ACC112 (cell line): Measurements from ENCODE around the gene CAMK2B.

Source experiments
- H2AFZ ChIP-seq: fragments of 200-600 bp; sonication (generic); one replicate; pipeline ENCODE4 v1.6.0; 2017; ENCODE audit warnings: antibody characterized with exemption, low read length; ENCODE audit not compliant: unreplicated experiment
- H3K27ac ChIP-seq: fragments of 200-600 bp; sonication (generic); 2 replicates; pipeline ENCODE4 v1.5.1; 2014; ENCODE audit warnings: low read depth, mild to moderate bottlenecking, antibody characterized with exemption, low read length, moderate library complexity
- H3K27me3 ChIP-seq: fragments of 200-600 bp; sonication (generic); 2 replicates; pipeline ENCODE4 v1.6.1; 2014; ENCODE audit warnings: mild to moderate bottlenecking, antibody characterized with exemption, low read length, moderate library complexity, mixed read lengths; ENCODE audit not compliant: insufficient read depth
- H3K36me3 ChIP-seq: fragments of 200-600 bp; sonication (generic); 2 replicates; pipeline ENCODE4 v1.6.1; 2016; ENCODE audit warnings: mild to moderate bottlenecking, antibody characterized with exemption, low read length, moderate library complexity, mixed read lengths; ENCODE audit not compliant: insufficient read depth
- H3K4me1 ChIP-seq: fragments of 200-600 bp; sonication (generic); one replicate; pipeline ENCODE4 v1.6.1; 2016; ENCODE audit warnings: low read length, mixed read lengths; ENCODE audit not compliant: insufficient read depth, unreplicated experiment, control insufficient read depth
- H3K4me3 ChIP-seq: fragments of 200-600 bp; sonication (generic); 2 replicates; pipeline ENCODE4 v1.5.1; 2014; ENCODE audit warnings: mild to moderate bottlenecking, low read depth, low read length
- H3K79me2 ChIP-seq: fragments of 200-600 bp; sonication (generic); one replicate; pipeline ENCODE4 v1.6.0; 2016; ENCODE audit warnings: low read length; ENCODE audit not compliant: control insufficient read depth, unreplicated experiment, insufficient read depth

The CAMK2B gene

GRCh38 chr7:44236333-44236728 lies 89.1 kb downstream of the CAMK2B start:
- Histone ChIP-seq H3K4me3 (no peak overlapping the region), H3K36me3 (no peaks in the 10 kb centered on the region), H2AFZ (no peak overlapping the region), H3K27me3 (no peaks in the 10 kb centered on the region), H3K27ac (no peak overlapping the region), H3K79me2 (no peaks in the 10 kb centered on the region), H3K4me1 (no peaks in the 10 kb centered on the region)

- no peak overlapping the region for H2AFZ ChIP-seq
- H3K27ac ChIP-seq, result no peak overlapping the region
- no peaks in the 10 kb centered on the region for H3K4me1 ChIP-seq
- no peaks in the 10 kb centered on the region for H3K79me2 ChIP-seq
- no peak overlapping the region for H3K4me3 ChIP-seq
- H3K27me3 ChIP-seq, result no peaks in the 10 kb centered on the region
- H3K36me3 ChIP-seq, result no peaks in the 10 kb centered on the region
Observed at GRCh38 chr7:44235582-44236332, 89.6 kb downstream of the CAMK2B start.

GRCh38 chr7:44235066-44235465 lies 90.3 kb downstream of the CAMK2B start:
- Histone ChIP-seq H3K27me3 (no peaks in the 10 kb centered on the region), H3K4me1 (no peaks in the 10 kb centered on the region), H3K27ac (no peak overlapping the region)

DNA sequence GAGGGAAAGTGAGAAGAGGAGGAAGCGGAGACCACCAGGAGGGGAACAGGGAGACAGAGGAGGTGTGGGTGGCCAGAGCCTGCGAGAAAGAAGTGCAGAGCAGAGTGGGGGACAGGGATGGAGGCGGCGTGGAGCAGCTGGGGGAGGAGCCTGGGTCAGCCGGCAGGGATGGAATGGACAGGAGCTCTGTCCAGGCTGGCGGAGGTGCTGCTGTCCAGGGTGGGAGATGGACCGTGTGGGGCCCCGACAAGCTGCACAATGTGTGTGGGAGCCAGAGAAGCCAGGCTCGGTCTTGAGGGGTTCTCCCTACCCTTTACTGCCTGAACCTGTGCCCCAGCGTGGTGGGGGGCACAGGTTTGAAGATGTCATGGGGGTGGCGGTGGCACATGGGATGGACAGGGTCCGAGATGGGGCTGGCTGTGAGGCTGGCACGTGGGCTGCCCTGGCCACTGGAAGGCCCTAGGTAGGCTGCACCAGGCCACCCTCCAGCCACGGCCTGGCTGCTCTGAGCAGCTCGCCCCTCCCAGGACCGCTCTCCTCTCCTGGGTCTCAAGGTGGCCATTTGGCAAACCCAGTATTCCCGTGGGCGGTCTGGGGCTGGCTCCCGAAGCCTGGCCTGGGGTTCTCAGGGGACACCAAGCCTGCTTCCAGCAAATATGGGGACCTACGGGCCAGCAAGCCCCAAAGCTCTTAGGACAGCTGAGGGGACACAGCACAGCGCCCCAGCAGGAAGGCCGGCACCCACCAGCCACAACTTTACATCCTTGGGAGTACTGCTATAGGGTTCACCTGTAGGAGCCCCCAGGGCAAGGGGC lies 92.3 kb downstream of the CAMK2B start:
- no peak overlapping the region for H2AFZ ChIP-seq
- H3K4me1 ChIP-seq, result no peaks in the 10 kb centered on the region
- no peak overlapping the region for H3K27ac ChIP-seq
- H3K4me3 ChIP-seq, result no peak overlapping the region
- no peaks in the 10 kb centered on the region for H3K27me3 ChIP-seq
- H3K36me3 ChIP-seq, result no peaks in the 10 kb centered on the region
- H3K79me2 ChIP-seq, result no peaks in the 10 kb centered on the region

More at GRCh38 chr7:44235066-44235465, 90.3 kb downstream of the CAMK2B start:
- Histone ChIP-seq H3K79me2 (no peaks in the 10 kb centered on the region), H3K4me3 (no peak overlapping the region), H3K36me3 (no peaks in the 10 kb centered on the region), H2AFZ (no peak overlapping the region)

- Histone ChIP-seq H3K36me3 (no peaks in the 10 kb centered on the region), H3K27me3 (no peaks in the 10 kb centered on the region), H3K79me2 (no peaks in the 10 kb centered on the region), H2AFZ (no peak overlapping the region), H3K27ac (no peak overlapping the region), H3K4me1 (no peaks in the 10 kb centered on the region), H3K4me3 (no peak overlapping the region)
Observed at GRCh38 chr7:44232396-44232795, 93.0 kb downstream of the CAMK2B start.

DNA sequence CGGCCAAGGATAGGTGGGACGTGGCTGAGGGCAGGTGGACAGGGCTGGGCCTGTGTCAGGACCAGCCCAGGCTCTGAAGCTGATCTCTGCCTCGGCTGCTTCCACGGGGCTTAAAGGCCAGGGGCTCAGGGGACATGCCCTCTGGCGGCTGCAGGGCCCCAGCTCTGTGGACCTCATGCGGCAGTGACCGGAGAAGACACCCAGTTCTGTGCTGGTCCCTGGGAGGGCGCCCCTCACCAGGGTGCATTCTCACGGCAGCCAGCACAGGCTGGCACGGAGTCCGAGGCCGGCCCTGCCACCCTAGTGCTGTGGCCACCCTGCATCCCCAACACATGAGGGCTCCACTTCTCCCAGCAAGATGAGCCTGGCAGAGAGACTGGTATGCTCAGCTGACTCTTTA lies 94.3 kb downstream of the CAMK2B start:
- no peak overlapping the region for H3K27ac ChIP-seq
- no peak overlapping the region for H2AFZ ChIP-seq
- peaks cover 5% of the 10 kb centered on the region; the same call in 1 of the 2 replicates for H3K27me3 ChIP-seq
- H3K4me1 ChIP-seq, result no peaks in the 10 kb centered on the region
- H3K36me3 ChIP-seq, result no peaks in the 10 kb centered on the region
- no peak overlapping the region for H3K4me3 ChIP-seq
- H3K79me2 ChIP-seq, result no peaks in the 10 kb centered on the region

GRCh38 chr7:44230286-44230685 lies 95.1 kb downstream of the CAMK2B start:
- Histone ChIP-seq H3K27me3 (peaks cover 9% of the 10 kb centered on the region; the same call in 1 of the 2 replicates), H3K27ac (no peak overlapping the region), H3K79me2 (no peaks in the 10 kb centered on the region)

DNA sequence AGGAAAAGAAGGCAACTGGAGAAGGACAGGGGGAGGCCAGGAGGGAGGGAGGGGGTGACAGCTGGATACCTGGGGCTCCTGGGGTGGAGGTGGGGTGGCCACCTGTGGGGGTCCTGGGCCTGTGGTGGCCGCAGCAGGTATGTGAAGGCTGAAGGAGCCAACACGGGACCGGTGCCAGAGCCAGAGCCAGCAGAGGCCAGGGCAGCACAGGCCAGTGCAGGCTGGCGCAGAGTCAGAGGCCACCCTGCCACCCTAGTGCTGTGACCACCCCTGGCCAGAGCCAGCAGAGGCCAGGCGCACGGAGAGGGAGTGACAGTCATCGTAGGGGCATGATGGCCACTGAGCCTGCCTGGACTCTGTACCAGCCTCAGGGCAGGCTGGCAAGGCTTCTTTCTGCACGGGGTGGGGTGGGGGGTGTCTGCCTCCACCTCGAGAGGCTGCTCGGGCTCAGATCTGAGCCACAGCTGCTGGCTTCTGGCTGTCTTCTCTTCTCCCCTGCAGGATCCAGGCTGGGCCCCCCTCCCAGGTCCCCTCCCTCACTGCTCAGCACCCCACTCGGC lies 95.8 kb downstream of the CAMK2B start:
- no peak overlapping the region for H3K4me3 ChIP-seq
- H3K27ac ChIP-seq, result no peak overlapping the region
- H2AFZ ChIP-seq, result no peak overlapping the region
- peaks cover 9% of the 10 kb centered on the region; the same call in 1 of the 2 replicates for H3K27me3 ChIP-seq
- H3K4me1 ChIP-seq, result no peaks in the 10 kb centered on the region
- H3K36me3 ChIP-seq, result no peaks in the 10 kb centered on the region
- H3K79me2 ChIP-seq, result no peaks in the 10 kb centered on the region

More at GRCh38 chr7:44230286-44230685, 95.1 kb downstream of the CAMK2B start:
- Histone ChIP-seq H3K36me3 (no peaks in the 10 kb centered on the region), H3K4me1 (no peaks in the 10 kb centered on the region), H2AFZ (no peak overlapping the region), H3K4me3 (no peak overlapping the region)

DNA sequence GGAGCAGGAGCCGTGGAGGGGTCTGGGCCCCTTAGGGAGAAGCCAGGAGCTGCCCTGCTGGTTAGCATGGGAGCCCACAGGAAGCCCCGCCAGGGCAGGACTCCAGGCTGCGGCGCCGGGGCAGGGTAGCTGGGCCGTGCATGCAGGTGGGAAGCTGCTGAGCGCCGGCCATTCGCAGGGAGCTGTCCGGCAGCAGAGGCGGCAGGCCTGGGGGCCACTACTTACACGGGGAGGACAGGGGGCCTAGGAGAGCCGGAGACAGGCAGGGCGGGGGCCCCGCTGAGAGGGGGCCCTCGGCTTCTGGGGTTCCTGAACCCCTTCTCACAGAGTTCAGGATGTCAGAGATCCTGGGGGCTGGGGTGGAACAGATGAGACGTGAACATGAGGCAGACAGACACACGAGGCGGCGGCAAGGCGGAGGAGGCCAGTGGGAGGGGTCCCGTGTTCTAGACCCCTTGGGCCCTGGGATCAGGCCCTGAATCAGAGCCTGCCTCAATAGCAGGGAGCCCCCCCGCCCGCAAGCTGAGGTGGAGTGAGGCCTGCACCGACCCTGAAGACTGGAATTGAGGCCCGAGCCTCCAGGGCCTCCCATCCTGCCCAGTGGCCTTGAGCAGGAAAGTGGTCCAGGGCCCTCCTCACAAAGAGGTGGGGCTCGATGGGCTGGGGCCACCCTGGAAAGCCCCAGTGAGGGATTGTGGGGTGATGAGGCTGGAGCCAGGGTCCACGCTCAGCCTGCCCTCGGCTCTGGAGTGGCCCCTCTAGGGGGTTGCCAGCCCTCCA lies 96.6 kb downstream of the CAMK2B start:
- peaks cover 9% of the 10 kb centered on the region; the same call in 1 of the 2 replicates for H3K27me3 ChIP-seq
- no peak overlapping the region for H2AFZ ChIP-seq
- H3K4me1 ChIP-seq, result no peaks in the 10 kb centered on the region
- no peak overlapping the region for H3K27ac ChIP-seq
- no peak overlapping the region for H3K4me3 ChIP-seq
- H3K36me3 ChIP-seq, result no peaks in the 10 kb centered on the region
- H3K79me2 ChIP-seq, result no peaks in the 10 kb centered on the region

DNA sequence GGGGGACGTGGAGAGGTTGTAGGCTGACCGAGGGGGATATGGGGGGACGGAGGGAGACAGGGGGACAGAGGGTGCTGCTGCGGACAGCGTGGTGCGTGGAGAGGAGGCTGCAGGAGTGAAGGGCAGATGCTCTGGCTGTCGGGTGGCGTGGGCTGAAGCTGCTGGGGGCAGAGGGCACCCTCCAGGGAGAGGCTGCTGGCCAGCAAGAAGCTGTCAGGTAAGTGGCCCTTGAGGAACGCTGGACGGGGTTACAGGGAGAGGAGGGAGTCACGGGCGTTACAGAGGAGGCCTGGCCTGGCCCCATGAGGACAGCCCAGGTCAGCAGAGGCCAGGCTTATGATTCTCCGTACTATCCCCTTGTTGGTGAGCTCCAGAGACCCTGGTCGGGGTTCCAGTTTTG lies 97.5 kb downstream of the CAMK2B start:
- H3K27me3 ChIP-seq, result peaks cover 9% of the 10 kb centered on the region; the same call in 1 of the 2 replicates

More for the DNA sequence above, 97.5 kb downstream of the CAMK2B start:
- no peaks in the 10 kb centered on the region for H3K36me3 ChIP-seq
- H3K4me3 ChIP-seq, result no peak overlapping the region
- H2AFZ ChIP-seq, result no peak overlapping the region
- no peak overlapping the region for H3K27ac ChIP-seq
- H3K79me2 ChIP-seq, result no peaks in the 10 kb centered on the region
- H3K4me1 ChIP-seq, result no peaks in the 10 kb centered on the region
